ENCODE data around the gene FAF1. TPM values are rescaled to one million over a fixed set of nuclear protein-coding genes. Genes with fewer than 3 reads are reported as not detected.

FAF1 gene
- total RNA-seq, 4 donors from 2014 or later: 23.8 to 64.6 (median 43.9) TPM

DNA sequence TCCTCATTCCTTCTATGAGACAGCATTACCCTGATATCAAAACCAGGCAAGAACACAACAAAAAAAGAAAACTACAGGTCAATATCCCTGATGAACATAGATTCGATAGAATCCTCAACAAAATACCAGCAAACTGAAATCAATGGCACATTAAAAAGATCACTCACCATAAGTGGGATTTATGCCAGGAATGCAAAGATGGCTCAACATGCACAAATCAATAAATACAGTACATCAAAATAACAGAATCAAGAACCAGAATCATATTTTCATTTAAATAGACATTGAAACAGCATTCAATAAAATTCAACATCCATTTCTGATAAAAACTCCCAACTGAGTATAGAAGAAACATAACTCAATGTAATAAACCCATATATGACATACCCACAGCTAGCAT is 36.5 kb downstream of the FAF1 start:
- 93% methylated on average over 1 of the region's 1 CpG for WGBS, 2 donors
- Histone ChIP-seq H3K9me3 (peaks cover 0 to 12% (median 0%) of the 10 kb centered on the region in 3 donors), H3K27me3 (no peaks in the 10 kb centered on the region), H3K36me3 (peaks cover 0 to 12% (median 0%) of the 10 kb centered on the region in 3 donors), H3K27ac (no peak overlapping the region), H3K4me3 (no peak overlapping the region), H3K4me1 (no peaks in the 10 kb centered on the region)
- no peak for TF ChIP-seq POLR2A (IDR thresholded peaks at IDR 0.05)
- TF ChIP-seq, protein P1, sequence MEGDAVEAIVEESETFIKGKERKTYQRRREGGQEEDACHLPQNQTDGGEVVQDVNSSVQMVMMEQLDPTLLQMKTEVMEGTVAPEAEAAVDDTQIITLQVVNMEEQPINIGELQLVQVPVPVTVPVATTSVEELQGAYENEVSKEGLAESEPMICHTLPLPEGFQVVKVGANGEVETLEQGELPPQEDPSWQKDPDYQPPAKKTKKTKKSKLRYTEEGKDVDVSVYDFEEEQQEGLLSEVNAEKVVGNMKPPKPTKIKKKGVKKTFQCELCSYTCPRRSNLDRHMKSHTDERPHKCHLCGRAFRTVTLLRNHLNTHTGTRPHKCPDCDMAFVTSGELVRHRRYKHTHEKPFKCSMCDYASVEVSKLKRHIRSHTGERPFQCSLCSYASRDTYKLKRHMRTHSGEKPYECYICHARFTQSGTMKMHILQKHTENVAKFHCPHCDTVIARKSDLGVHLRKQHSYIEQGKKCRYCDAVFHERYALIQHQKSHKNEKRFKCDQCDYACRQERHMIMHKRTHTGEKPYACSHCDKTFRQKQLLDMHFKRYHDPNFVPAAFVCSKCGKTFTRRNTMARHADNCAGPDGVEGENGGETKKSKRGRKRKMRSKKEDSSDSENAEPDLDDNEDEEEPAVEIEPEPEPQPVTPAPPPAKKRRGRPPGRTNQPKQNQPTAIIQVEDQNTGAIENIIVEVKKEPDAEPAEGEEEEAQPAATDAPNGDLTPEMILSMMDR (IDR thresholded peaks at IDR 0.05): no peak
- intact Hi-C loops (cut with DNase I): loop anchor here (10.0 kb wide), 1 partner anchor 261 kb away; no protein-coding TSS in a partner anchor
- DNase-seq: no peak

DNA sequence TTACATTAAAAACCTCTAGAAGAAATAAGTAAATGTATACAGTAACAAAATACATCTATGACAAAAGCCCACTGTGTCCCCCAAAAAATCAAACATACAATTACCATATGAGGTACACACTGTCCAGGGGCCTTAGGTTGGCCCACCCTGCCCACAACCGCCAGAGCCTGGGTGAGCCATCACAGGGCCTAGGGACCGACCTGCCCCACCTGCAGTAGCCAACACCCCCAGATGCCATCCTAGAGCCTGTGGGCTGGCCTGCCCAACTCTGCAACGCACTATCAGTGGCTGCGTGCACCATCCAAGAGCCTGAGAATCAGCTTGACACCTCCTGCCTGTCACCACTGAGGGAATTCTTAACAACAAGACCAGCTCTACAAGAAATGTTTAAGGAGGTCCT is 39.0 kb downstream of the FAF1 start:
- Histone ChIP-seq H3K4me1 (peaks cover 0 to 16% (median 0%) of the 10 kb centered on the region in 3 donors), H3K27ac (no peak overlapping the region), H3K36me3 (peaks cover 0 to 3% (median 0%) of the 10 kb centered on the region in 3 donors), H3K9me3 (peaks cover 0 to 12% (median 0%) of the 10 kb centered on the region in 3 donors), H3K27me3 (no peaks in the 10 kb centered on the region), H3K4me3 (no peak overlapping the region)
- DNase-seq: no peak
- WGBS, 2 donors: 100% methylated on average over 2 to 4 of the region's 4 CpGs
- TF ChIP-seq, protein P1 (IDR thresholded peaks at IDR 0.05): no peak
- no peak for TF ChIP-seq POLR2A (IDR thresholded peaks at IDR 0.05)
- intact Hi-C loops (cut with DNase I): loop anchor here (10.0 kb wide), 1 partner anchor 264 kb away; no protein-coding TSS in a partner anchor

DNA sequence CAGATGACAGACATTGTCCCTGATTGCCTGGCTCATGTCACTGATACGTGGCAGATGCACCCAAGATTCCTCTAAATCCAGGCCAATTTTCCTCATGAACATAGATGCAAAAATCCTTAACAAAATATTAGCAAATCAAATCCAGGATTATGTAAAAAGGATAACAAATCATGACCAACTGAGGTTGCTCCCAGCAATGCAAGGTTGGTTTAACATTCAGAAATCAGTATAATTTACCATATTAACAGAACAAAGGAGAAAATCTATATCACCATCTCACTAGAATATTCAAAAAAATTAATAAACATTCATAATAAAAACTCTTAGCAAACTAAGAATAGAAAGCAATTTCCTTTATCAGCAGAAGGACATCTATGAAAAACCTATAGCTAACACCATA is 39.7 kb downstream of the FAF1 start:
- Histone ChIP-seq H3K9me3 (peaks cover 0 to 12% (median 0%) of the 10 kb centered on the region in 3 donors), H3K27ac (no peak overlapping the region), H3K4me3 (no peak overlapping the region), H3K4me1 (peaks cover 0 to 16% (median 0%) of the 10 kb centered on the region in 3 donors), H3K27me3 (no peaks in the 10 kb centered on the region), H3K36me3 (peaks cover 0 to 3% (median 0%) of the 10 kb centered on the region in 3 donors)
- TF ChIP-seq, protein P1 (IDR thresholded peaks at IDR 0.05): no peak
- TF ChIP-seq POLR2A (IDR thresholded peaks at IDR 0.05): no peak
- WGBS, 2 donors: 100% methylated on average over 1 of the region's 1 CpG
- DNase-seq: no peak
- intact Hi-C loops (cut with DNase I): loop anchor here (10.0 kb wide), 1 partner anchor 264 kb away; no protein-coding TSS in a partner anchor

DNA sequence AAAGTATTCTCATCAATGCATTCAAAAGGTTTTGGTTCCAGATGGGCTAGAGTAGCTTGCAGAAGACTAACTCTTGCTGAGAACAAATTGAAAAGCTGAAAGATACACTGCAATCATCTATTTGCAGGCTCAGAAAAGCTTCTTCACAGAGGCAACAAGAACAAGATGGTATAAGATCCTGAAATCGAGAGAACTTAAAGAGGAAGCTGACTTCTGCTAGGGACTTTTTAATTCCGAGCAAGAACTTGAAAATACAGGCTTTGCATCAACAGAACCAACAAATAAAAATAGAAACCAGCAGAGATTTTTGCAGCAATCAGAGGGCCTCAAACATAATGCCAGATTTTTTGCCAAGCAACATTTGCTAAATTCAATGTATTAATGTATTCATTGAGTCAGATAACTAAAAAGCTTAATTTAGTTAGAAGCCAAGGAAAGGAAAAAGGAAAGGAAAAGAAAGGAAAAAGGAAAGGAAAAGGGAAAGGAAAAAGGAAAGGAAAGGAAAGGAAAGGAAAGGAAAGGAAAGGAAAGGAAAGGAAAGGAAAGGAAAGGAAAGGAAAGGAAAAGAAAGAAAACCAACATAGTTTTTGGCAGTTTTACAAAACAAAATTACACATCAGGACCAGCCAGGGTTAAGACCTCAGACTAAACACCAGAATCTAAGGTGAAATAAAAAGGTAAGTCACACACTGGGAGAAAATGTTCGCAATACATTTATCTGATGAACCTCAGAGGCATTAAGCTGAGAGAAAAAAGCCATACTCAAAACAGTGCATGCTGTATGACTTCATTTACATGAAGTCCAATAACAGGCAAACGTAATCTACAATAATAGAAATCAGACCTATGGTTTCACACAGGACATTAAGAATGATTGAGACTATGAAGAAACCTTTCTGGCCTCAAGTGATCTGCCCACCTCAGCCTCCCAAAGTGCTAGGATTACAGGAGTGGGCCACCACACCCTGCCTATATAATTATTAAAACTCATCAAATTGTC is 42.6 kb downstream of the FAF1 start:
- Histone ChIP-seq H3K27me3 (no peaks in the 10 kb centered on the region), H3K36me3 (no peaks in the 10 kb centered on the region), H3K27ac (no peak overlapping the region), H3K9me3 (peaks cover 0 to 5% (median 0%) of the 10 kb centered on the region in 3 donors), H3K4me3 (no peak overlapping the region), H3K4me1 (peaks cover 0 to 16% (median 0%) of the 10 kb centered on the region in 3 donors)
- no peak for TF ChIP-seq POLR2A (IDR thresholded peaks at IDR 0.05)
- TF ChIP-seq, protein P1 (IDR thresholded peaks at IDR 0.05): no peak
- 79 to 85% methylated on average over 4 of the region's 4 CpGs for WGBS, 2 donors
- intact Hi-C loops (cut with DNase I): no loop called here
- DNase-seq: no peak

DNA sequence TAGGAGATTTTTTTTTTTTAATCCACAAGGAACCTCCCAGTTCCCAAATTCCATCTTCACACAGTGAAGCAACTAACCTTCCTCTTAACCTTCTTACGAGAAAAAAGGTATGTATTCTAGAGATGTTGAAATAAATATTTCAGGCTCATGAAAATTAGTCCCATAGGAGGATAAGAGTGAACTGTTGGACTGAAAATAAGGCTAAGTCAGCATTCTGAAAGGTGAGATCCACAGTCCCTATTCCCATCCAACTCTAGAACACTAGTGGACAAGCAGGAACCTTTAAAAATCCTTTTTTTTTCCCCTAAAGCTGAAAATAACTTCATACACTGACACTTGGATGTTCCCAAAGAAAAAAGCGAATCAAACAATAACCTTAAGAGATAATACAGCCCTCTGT is 44.4 kb downstream of the FAF1 start:
- no peak overlapping the region for H3K4me3 ChIP-seq
- no peak for DNase-seq
- peaks cover 0 to 16% (median 0%) of the 10 kb centered on the region in 3 donors for H3K4me1 ChIP-seq
- peaks cover 0 to 5% (median 0%) of the 10 kb centered on the region in 3 donors for H3K9me3 ChIP-seq
- H3K36me3 ChIP-seq: peaks cover 0 to 1% (median 0%) of the 10 kb centered on the region in 3 donors
- H3K27me3 ChIP-seq: no peaks in the 10 kb centered on the region
- H3K27ac ChIP-seq: no peak overlapping the region
- intact Hi-C loops (cut with DNase I): no loop called here
- 88 to 96% methylated on average over 2 of the region's 2 CpGs for WGBS, 2 donors
- no peak for TF ChIP-seq POLR2A (IDR thresholded peaks at IDR 0.05)
- TF ChIP-seq, protein P1 (IDR thresholded peaks at IDR 0.05): no peak

All from esophagus squamous epithelium (tissue), 5 donors.